ENCODE data around the gene GNGT1.
"Not testable (repeated sequence)": the region's sequence is repeated elsewhere in the genome, so short reads cannot be mapped to it uniquely, and the experiment has no call there.

GNGT1 gene

GRCh38 chr7:93910076-93910994, 4.0 kb downstream of the GNGT1 start:
- no peak for DNase-seq (ENCODE audit: low spot score)

GRCh38 chr7:93911242-93911641, 4.9 kb downstream of the GNGT1 start:
- DNase-seq (ENCODE audit: low spot score): not testable (repeated sequence)

GRCh38 chr7:93911661-93912060, 5.3 kb downstream of the GNGT1 start:
- DNase-seq (ENCODE audit: low spot score): not testable (repeated sequence)

- DNase-seq (ENCODE audit: low spot score): no peak
Observed at GRCh38 chr7:93913197-93913596, 6.8 kb downstream of the GNGT1 start.

- no peak for DNase-seq (ENCODE audit: low spot score)
Observed at GRCh38 chr7:93914581-93915066, 8.3 kb downstream of the GNGT1 start.

GRCh38 chr7:93915206-93915842, 9.0 kb downstream of the GNGT1 start:
- DNase-seq (ENCODE audit: low spot score): not testable (repeated sequence)

- not testable (repeated sequence) for DNase-seq (ENCODE audit: low spot score)
Observed at GRCh38 chr7:93915888-93916287, 9.5 kb downstream of the GNGT1 start.

- not testable (repeated sequence) for DNase-seq (ENCODE audit: low spot score)
Observed at GRCh38 chr7:93916315-93916714, 9.9 kb downstream of the GNGT1 start.

- DNase-seq (ENCODE audit: low spot score): no peak
Observed at GRCh38 chr7:93920496-93921182, 14.3 kb downstream of the GNGT1 start.

- DNase-seq (ENCODE audit: low spot score): no peak
Observed at GRCh38 chr7:93921186-93921585, 14.8 kb downstream of the GNGT1 start.

- no peak for DNase-seq (ENCODE audit: low spot score)
Observed at GRCh38 chr7:93921607-93922566, 15.5 kb downstream of the GNGT1 start, which contains the start of gene GNG11. GNG11 (plus strand) TSS chr7:93921735; CDS start chr7:93922138, 403 bp downstream.

GRCh38 chr7:93923296-93923695, 16.9 kb downstream of the GNGT1 start:
- DNase-seq (ENCODE audit: low spot score): no peak

- no peak for DNase-seq (ENCODE audit: low spot score)
Observed at GRCh38 chr7:93923942-93924341, 17.6 kb downstream of the GNGT1 start.

- DNase-seq (ENCODE audit: low spot score): no peak
Observed at GRCh38 chr7:93926800-93927199, 20.4 kb downstream of the GNGT1 start.

- no peak for DNase-seq (ENCODE audit: low spot score)
Observed at GRCh38 chr7:93927585-93927984, 21.2 kb downstream of the GNGT1 start.

GRCh38 chr7:93931655-93932054, 25.3 kb downstream of the GNGT1 start:
- DNase-seq (ENCODE audit: low spot score): no peak

- no peak for DNase-seq (ENCODE audit: low spot score)
Observed at GRCh38 chr7:93933156-93933555, 26.8 kb downstream of the GNGT1 start.

- no peak for DNase-seq (ENCODE audit: low spot score)
Observed at GRCh38 chr7:93935102-93935501, 28.7 kb downstream of the GNGT1 start.

- no peak for DNase-seq (ENCODE audit: low spot score)
Observed at GRCh38 chr7:93937818-93938217, 31.5 kb downstream of the GNGT1 start.

- DNase-seq (ENCODE audit: low spot score): no peak
Observed at GRCh38 chr7:93938293-93938692, 31.9 kb downstream of the GNGT1 start.

- no peak for DNase-seq (ENCODE audit: low spot score)
Observed at GRCh38 chr7:93941945-93942344, 35.6 kb downstream of the GNGT1 start.

All from activated CD4-positive, alpha-beta T cell treated with anti-CD3 and anti-CD28 coated beads, Interleukin-2, Interleukin-4, amounts not matched to agents 100 ng/mL and 50 ng/mL, durations not matched to agents 16 hours and 8 hours (primary cell).